PFSK-1 (cell line): ENCODE data around the gene DOCK4.

ENCODE experiments used
- FOXP2 ChIP-seq: optimal IDR thresholded peaks from 2 replicates; pipeline ENCODE3; 2011; ENCODE audit warnings: borderline replicate concordance, control low read depth, inconsistent platforms; ENCODE audit not compliant: insufficient read depth; ENCODE audit errors: extremely low read length, extremely low read depth
- POLR2AphosphoS5 ChIP-seq: IDR thresholded peaks from 2 replicates; pipeline ENCODE4 v1.6.1; 2012; ENCODE audit warnings: low read depth, mild to moderate bottlenecking, control low read depth, low read length, moderate library complexity
- TAF1 ChIP-seq: IDR thresholded peaks from 2 replicates; pipeline ENCODE4 v1.6.1; 2012; ENCODE audit warnings: low read length, control low read depth, borderline replicate concordance; ENCODE audit not compliant: insufficient read depth
- TF ChIP-seq, protein P1 (sequence below), 2 experiments: IDR thresholded peaks; 2 replicates each; pipeline versions ENCODE4 v1.6.1 to v1.8.0; 2011 to 2012; ENCODE audit warnings: low read depth in 2 of 2, low read length in 2 of 2, control low read depth in 1 of 2, inconsistent platforms in 1 of 2, mild to moderate bottlenecking in 1 of 2, moderate library complexity in 1 of 2; ENCODE audit not compliant: insufficient read depth in 1 of 2

DNA sequence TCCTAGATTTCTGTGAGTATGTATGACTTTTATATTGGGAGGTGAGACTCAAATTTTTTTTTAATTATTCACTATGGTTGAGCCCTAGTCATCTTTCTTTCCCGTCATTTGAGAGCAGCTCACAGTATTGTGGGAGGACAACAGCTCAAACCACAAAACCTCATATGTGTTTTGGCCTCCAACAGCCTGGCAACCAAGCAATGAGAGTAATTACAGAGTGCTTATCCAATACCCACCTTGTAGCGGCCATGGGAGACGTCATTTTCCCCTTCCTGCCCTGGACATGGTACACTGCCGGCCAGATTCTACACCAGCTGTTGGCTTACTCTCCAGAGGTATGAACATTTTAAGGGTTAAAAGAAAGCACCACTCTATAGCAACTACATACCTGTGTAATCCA, 49.1 kb downstream of the DOCK4 start:
- TF ChIP-seq POLR2AphosphoS5, result no peak
- no peak for TF ChIP-seq TAF1
- no peak for TF ChIP-seq FOXP2
- TF ChIP-seq, protein P1, sequence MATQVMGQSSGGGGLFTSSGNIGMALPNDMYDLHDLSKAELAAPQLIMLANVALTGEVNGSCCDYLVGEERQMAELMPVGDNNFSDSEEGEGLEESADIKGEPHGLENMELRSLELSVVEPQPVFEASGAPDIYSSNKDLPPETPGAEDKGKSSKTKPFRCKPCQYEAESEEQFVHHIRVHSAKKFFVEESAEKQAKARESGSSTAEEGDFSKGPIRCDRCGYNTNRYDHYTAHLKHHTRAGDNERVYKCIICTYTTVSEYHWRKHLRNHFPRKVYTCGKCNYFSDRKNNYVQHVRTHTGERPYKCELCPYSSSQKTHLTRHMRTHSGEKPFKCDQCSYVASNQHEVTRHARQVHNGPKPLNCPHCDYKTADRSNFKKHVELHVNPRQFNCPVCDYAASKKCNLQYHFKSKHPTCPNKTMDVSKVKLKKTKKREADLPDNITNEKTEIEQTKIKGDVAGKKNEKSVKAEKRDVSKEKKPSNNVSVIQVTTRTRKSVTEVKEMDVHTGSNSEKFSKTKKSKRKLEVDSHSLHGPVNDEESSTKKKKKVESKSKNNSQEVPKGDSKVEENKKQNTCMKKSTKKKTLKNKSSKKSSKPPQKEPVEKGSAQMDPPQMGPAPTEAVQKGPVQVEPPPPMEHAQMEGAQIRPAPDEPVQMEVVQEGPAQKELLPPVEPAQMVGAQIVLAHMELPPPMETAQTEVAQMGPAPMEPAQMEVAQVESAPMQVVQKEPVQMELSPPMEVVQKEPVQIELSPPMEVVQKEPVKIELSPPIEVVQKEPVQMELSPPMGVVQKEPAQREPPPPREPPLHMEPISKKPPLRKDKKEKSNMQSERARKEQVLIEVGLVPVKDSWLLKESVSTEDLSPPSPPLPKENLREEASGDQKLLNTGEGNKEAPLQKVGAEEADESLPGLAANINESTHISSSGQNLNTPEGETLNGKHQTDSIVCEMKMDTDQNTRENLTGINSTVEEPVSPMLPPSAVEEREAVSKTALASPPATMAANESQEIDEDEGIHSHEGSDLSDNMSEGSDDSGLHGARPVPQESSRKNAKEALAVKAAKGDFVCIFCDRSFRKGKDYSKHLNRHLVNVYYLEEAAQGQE (IDR thresholded peaks at IDR 0.05; ENCODE audit: insufficient read depth in 1 of 2, low read depth in 2 of 2, low read length in 2 of 2), result no peak
